KMS-11 (cell line): ENCODE results near the gene KRT32.
"Not testable (repeated sequence)": the region's sequence is repeated elsewhere in the genome, so short reads cannot be mapped to it uniquely, and the experiment has no call there.

Experiments
- H2AFZ ChIP-seq: fragments of 200-600 bp; sonication (generic); 2 replicates; pipeline ENCODE4 v1.6.1; 2016; ENCODE audit warnings: antibody characterized with exemption, mixed run types, low read depth
- H3K27ac ChIP-seq: fragments of 200-600 bp; sonication (generic); 2 replicates; pipeline ENCODE4 v1.6.1; 2016; ENCODE audit warnings: mild to moderate bottlenecking, mixed run types
- H3K27me3 ChIP-seq: fragments of 200-600 bp; sonication (generic); 2 replicates; pipeline ENCODE4 v1.6.1; 2017; ENCODE audit warnings: mild to moderate bottlenecking, low read depth, mixed run types, moderate library complexity; ENCODE audit not compliant: insufficient read depth
- H3K36me3 ChIP-seq: fragments of 200-600 bp; sonication (generic); 2 replicates; pipeline ENCODE4 v1.6.1; 2017; ENCODE audit warnings: mild to moderate bottlenecking, mixed run types; ENCODE audit not compliant: insufficient read depth
- H3K4me1 ChIP-seq: fragments of 200-600 bp; sonication (generic); 2 replicates; pipeline ENCODE4 v1.6.1; 2016; ENCODE audit warnings: mild to moderate bottlenecking, low read depth, mixed run types; ENCODE audit not compliant: poor library complexity, severe bottlenecking
- H3K4me2 ChIP-seq: fragments of 200-600 bp; sonication (generic); 2 replicates; pipeline ENCODE4 v1.7.0; 2016; ENCODE audit warnings: mild to moderate bottlenecking, mixed run types
- H3K4me3 ChIP-seq: fragments of 200-600 bp; sonication (generic); IDR thresholded peaks from 2 replicates; pipeline ENCODE4 v1.6.1; 2017; ENCODE audit warnings: low read depth, low read length, mixed read lengths; ENCODE audit not compliant: insufficient read depth
- H3K79me2 ChIP-seq: fragments of 200-600 bp; sonication (generic); 2 replicates; pipeline ENCODE4 v1.6.1; 2016; ENCODE audit warnings: low read depth, mixed run types; ENCODE audit not compliant: insufficient read depth
- H3K9ac ChIP-seq: fragments of 200-600 bp; sonication (generic); 2 replicates; pipeline ENCODE4 v1.6.1; 2016; ENCODE audit warnings: mild to moderate bottlenecking, mixed run types
- H4K20me1 ChIP-seq: fragments of 200-600 bp; sonication (generic); 2 replicates; pipeline ENCODE4 v1.6.1; 2016; ENCODE audit warnings: mild to moderate bottlenecking, mixed run types; ENCODE audit not compliant: insufficient read depth
- TF ChIP-seq, protein P1 (sequence below): fragments of 200-600 bp; sonication (generic); conservative IDR thresholded peaks from 2 replicates; pipeline ENCODE4 v1.6.1; 2017; ENCODE audit warnings: low read depth, mild to moderate bottlenecking, antibody characterized with exemption, low read length, moderate library complexity, mixed read lengths

KRT32 gene

DNA sequence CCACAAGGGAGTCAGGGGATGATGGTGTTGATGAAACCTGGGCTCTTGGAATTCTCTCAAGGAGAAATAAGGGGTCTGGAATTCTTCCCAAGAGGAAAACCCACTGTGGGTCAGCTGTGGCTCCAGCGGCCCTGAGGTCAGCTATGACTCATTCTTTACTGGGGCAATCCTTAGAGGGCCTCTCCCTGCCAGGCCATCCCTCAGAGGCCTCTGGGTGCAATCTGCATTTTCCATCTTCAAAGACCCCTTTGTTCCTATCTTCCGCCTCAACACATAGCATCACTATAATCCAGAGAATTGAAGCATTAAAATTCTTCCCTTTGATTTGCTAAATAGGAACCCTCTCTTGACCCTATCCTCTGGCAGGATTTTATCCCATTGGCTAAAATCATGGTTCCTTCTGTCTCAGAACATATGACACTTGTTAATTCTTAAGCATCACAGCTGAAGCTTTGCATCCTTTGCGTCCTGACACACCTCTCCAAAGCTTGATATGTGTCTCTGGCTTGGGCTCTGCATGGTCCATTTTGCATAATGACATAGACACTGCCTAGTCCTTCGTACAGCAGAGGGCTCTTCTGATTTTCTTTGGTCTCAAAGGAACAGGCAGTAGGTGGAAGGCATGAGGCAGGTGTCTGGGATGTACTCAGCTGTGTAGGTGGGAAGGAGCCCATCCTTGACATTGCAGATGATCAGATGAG lies 38.4 kb downstream of the KRT32 start:
- Histone ChIP-seq H3K4me2 (no peak overlapping the region), H3K27ac (no peak overlapping the region)
- TF ChIP-seq, protein P1, sequence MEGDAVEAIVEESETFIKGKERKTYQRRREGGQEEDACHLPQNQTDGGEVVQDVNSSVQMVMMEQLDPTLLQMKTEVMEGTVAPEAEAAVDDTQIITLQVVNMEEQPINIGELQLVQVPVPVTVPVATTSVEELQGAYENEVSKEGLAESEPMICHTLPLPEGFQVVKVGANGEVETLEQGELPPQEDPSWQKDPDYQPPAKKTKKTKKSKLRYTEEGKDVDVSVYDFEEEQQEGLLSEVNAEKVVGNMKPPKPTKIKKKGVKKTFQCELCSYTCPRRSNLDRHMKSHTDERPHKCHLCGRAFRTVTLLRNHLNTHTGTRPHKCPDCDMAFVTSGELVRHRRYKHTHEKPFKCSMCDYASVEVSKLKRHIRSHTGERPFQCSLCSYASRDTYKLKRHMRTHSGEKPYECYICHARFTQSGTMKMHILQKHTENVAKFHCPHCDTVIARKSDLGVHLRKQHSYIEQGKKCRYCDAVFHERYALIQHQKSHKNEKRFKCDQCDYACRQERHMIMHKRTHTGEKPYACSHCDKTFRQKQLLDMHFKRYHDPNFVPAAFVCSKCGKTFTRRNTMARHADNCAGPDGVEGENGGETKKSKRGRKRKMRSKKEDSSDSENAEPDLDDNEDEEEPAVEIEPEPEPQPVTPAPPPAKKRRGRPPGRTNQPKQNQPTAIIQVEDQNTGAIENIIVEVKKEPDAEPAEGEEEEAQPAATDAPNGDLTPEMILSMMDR: no peak

GRCh38 chr17:41424111-41424635 lies 43.0 kb downstream of the KRT32 start, which contains the start of gene KRT37:
TSS of gene KRT37 (minus strand) at chr17:41424585. CDS start at chr17:41424523, 62 bp downstream.
- Histone ChIP-seq H3K27ac (no peak within 1 kb of the TSS), H3K36me3 (no peaks in the 10 kb centered on the region), H4K20me1 (no peaks in the 10 kb centered on the region), H3K79me2 (no peaks in the 10 kb centered on the region), H3K4me1 (no peaks in the 10 kb centered on the region), H3K9ac (no peak within 1 kb of the TSS), H3K4me3 (no peak within 1 kb of the TSS), H3K27me3 (no peaks in the 10 kb centered on the region; the same call in 1 of the 2 replicates), H2AFZ (no peak within 1 kb of the TSS), H3K4me2 (no peak within 1 kb of the TSS)
- TF ChIP-seq, protein P1: no peak

More for the DNA sequence above, 38.4 kb downstream of the KRT32 start:
- Histone ChIP-seq H3K9ac (no peak overlapping the region), H2AFZ (no peak overlapping the region), H3K79me2 (no peaks in the 10 kb centered on the region), H3K36me3 (no peaks in the 10 kb centered on the region), H4K20me1 (no peaks in the 10 kb centered on the region), H3K27me3 (no peaks in the 10 kb centered on the region), H3K4me3 (no peak overlapping the region), H3K4me1 (no peaks in the 10 kb centered on the region)

DNA sequence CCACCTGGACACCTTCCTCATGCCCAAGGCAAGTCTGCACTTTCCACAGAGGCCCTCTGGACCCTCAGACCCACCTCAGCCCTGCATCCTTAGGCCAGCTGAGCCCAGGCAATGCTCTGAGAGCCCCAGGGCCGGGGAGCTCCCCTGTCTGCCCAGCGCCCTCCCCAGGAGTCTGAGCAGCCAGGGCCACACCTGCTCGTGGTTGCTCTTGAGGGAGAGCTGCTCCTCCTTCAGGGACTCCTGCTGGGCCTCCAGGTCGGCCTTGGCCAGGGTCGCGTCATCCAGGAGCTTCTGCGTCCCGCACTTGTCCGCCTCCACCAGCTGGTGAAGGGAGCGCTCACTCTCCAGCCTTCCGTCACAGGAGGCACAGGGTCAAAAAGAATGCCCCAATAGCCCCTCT lies 44.6 kb downstream of the KRT32 start:
- H3K27ac ChIP-seq, H3K36me3 ChIP-seq, H3K4me3 ChIP-seq, H3K79me2 ChIP-seq, H3K4me1 ChIP-seq, H3K27me3 ChIP-seq, H2AFZ ChIP-seq, H4K20me1 ChIP-seq, H3K9ac ChIP-seq, H3K4me2 ChIP-seq: not testable (repeated sequence)

DNA sequence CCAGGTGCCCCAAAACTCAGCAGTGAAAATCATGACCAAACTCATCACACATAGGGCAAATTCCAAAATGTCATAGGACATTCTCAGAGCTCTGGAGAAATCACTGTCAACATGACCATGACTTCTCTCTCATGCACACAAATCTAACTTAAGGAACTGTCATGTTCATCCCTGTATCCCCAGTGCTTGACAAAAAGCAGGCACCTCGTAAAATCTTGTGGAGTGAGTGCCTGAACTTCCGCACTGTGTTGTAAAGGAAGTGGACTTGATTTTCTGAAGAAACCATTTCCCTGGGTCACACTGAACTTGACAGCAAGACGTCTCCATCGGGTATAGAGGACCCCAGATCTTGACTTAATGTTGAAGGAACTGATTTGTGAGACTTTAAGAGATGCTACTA lies 45.6 kb downstream of the KRT32 start:
- H3K4me2 ChIP-seq: no peak overlapping the region
- no peaks in the 10 kb centered on the region for H3K79me2 ChIP-seq
- TF ChIP-seq, protein P1: no peak
- no peak overlapping the region for H3K4me3 ChIP-seq
- no peaks in the 10 kb centered on the region for H3K36me3 ChIP-seq
- H3K27me3 ChIP-seq: no peaks in the 10 kb centered on the region; the same call in 1 of the 2 replicates
- no peak overlapping the region for H3K9ac ChIP-seq
- H4K20me1 ChIP-seq: no peaks in the 10 kb centered on the region
- H2AFZ ChIP-seq: no peak overlapping the region
- H3K27ac ChIP-seq: no peak overlapping the region
- no peaks in the 10 kb centered on the region for H3K4me1 ChIP-seq

DNA sequence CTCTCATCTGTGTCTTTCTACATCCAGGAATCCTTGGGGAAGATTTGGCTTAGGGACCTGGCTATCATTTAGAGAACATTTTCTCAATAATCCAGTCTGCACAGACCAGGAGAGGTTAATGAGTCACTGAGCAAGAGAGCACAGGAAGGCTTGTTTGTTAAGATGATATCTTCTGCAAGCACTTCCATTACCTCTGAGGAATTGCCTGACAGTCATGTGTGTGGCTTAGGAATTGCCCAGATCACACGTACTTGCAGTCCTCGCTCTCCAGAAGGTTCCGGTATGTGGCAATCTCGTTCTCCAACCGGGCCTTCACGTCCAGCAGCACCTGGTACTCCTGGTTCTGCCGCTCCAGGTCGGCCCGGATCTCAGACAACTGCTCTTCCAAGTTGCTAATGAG lies 46.1 kb downstream of the KRT32 start:
- TF ChIP-seq, protein P1: no peak
- H3K4me3 ChIP-seq: no peak overlapping the region
- no peak overlapping the region for H3K4me2 ChIP-seq
- H3K36me3 ChIP-seq: no peaks in the 10 kb centered on the region
- no peaks in the 10 kb centered on the region for H4K20me1 ChIP-seq
- no peak overlapping the region for H3K9ac ChIP-seq
- H3K79me2 ChIP-seq: no peaks in the 10 kb centered on the region
- no peak overlapping the region for H2AFZ ChIP-seq
- H3K4me1 ChIP-seq: no peaks in the 10 kb centered on the region
- H3K27ac ChIP-seq: no peak overlapping the region
- no peaks in the 10 kb centered on the region; the same call in 1 of the 2 replicates for H3K27me3 ChIP-seq
